Measurements from ENCODE around the gene COL23A1. TPM values are rescaled to one million over a fixed set of nuclear protein-coding genes. Genes with fewer than 3 reads are reported as not detected.

The COL23A1 gene
- total RNA-seq, 1 donor from 2014 or later = 75.2 TPM

DNA sequence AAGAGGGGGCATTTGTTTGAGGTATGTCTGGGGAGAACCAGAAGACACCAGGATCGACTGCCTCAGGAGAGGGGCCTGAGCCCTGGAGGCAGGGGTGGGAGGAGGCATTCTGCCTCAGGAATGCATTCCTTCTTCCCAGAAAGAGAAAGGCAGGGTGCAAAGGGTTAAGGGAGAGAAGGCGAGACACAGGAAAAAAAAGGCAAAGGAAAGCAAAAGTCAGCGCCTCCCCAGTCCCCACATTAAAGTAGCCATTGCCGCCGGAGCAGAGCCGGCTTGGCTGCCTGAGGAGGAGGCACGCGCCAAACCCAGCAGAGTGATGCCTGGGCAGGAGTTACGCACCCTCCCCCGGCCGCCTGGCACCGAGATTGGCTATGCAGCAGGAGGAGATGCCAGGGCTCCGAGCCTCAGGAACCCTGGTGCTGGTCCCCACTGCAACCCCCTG lies 233.7 kb downstream of the COL23A1 start:
- DNase-seq (ENCODE audit: low spot score) = peak; percentile 30
- H3K27ac Mint-ChIP-seq (ENCODE audit: unreplicated experiment) = no peak overlapping the region

DNA sequence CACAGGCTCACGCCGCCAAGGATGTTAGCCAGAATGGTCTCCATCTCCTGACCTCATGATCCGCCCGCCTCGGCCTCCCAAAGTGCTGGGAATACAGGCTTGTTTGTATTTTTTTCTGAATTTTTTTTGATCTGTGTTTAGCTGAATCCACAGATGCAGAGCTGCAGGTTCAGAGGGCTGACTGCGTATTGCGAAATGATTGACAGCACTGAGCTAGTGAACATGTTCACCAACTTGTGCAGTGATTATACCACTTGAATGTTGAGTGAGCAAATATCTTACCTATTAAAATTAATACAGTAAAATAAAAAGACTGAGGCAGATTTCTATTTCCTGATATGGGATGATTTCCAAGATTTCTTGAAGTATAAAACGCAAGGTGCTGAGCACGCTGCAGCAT lies 234.5 kb downstream of the COL23A1 start:
- DNase-seq (ENCODE audit: low spot score) = no peak
- Mint-ChIP-seq H3K36me3 (ENCODE audit: low read depth, unreplicated experiment) (peaks cover 5% of the 10 kb centered on the region), H3K4me3 (ENCODE audit: unreplicated experiment) (peak overlapping the region; percentile 79), H3K27me3 (ENCODE audit: unreplicated experiment) (peaks cover 3% of the 10 kb centered on the region), H3K27ac (ENCODE audit: unreplicated experiment) (no peak overlapping the region), H3K4me1 (ENCODE audit: unreplicated experiment) (peaks cover 29% of the 10 kb centered on the region), H3K9me3 (ENCODE audit: unreplicated experiment) (no peaks in the 10 kb centered on the region)
- TF ChIP-seq, protein P1, sequence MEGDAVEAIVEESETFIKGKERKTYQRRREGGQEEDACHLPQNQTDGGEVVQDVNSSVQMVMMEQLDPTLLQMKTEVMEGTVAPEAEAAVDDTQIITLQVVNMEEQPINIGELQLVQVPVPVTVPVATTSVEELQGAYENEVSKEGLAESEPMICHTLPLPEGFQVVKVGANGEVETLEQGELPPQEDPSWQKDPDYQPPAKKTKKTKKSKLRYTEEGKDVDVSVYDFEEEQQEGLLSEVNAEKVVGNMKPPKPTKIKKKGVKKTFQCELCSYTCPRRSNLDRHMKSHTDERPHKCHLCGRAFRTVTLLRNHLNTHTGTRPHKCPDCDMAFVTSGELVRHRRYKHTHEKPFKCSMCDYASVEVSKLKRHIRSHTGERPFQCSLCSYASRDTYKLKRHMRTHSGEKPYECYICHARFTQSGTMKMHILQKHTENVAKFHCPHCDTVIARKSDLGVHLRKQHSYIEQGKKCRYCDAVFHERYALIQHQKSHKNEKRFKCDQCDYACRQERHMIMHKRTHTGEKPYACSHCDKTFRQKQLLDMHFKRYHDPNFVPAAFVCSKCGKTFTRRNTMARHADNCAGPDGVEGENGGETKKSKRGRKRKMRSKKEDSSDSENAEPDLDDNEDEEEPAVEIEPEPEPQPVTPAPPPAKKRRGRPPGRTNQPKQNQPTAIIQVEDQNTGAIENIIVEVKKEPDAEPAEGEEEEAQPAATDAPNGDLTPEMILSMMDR (IDR thresholded peaks at IDR 0.05; ENCODE audit: unreplicated experiment) = no peak

More for the DNA sequence above, 233.7 kb downstream of the COL23A1 start:
- TF ChIP-seq, protein P1 (IDR thresholded peaks at IDR 0.05; ENCODE audit: unreplicated experiment) = no peak
- peak overlapping the region; percentile 52 for H3K4me3 Mint-ChIP-seq (ENCODE audit: unreplicated experiment)
- H3K36me3 Mint-ChIP-seq (ENCODE audit: low read depth, unreplicated experiment) = peaks cover 5% of the 10 kb centered on the region
- H3K27me3 Mint-ChIP-seq (ENCODE audit: unreplicated experiment) = no peaks in the 10 kb centered on the region
- H3K4me1 Mint-ChIP-seq (ENCODE audit: unreplicated experiment) = peaks cover 26% of the 10 kb centered on the region
- H3K9me3 Mint-ChIP-seq (ENCODE audit: unreplicated experiment) = no peaks in the 10 kb centered on the region

- DNase-seq (ENCODE audit: low spot score) = no peak
- Mint-ChIP-seq H3K4me1 (ENCODE audit: unreplicated experiment) (peaks cover 29% of the 10 kb centered on the region), H3K27ac (ENCODE audit: unreplicated experiment) (no peak overlapping the region), H3K4me3 (ENCODE audit: unreplicated experiment) (no peak overlapping the region), H3K27me3 (ENCODE audit: unreplicated experiment) (peaks cover 11% of the 10 kb centered on the region), H3K9me3 (ENCODE audit: unreplicated experiment) (no peaks in the 10 kb centered on the region), H3K36me3 (ENCODE audit: low read depth, unreplicated experiment) (peaks cover 5% of the 10 kb centered on the region)
- TF ChIP-seq, protein P1 (IDR thresholded peaks at IDR 0.05; ENCODE audit: unreplicated experiment) = no peak
These were observed 236.7 kb downstream of the COL23A1 start for GRCh38 chr5:178353461-178353860.

DNA sequence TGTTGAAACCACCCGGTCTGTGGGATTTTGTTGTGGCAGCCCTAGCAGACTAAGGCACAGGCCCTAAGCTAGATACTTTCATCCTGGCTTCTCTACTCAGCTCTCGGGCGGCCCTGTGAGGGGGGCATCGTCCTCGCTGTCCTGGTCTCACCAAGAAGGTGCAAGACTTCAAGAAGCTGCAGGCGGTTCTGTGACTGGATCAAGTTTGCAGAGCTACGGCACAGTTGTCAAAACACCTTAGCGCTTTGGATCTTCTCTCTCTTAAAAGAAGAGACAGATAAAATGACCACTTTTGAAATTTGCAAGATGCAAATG lies 238.2 kb downstream of the COL23A1 start:
- Mint-ChIP-seq H3K27me3 (ENCODE audit: unreplicated experiment) (peaks cover 11% of the 10 kb centered on the region), H3K27ac (ENCODE audit: unreplicated experiment) (no peak overlapping the region), H3K36me3 (ENCODE audit: low read depth, unreplicated experiment) (peaks cover 5% of the 10 kb centered on the region), H3K9me3 (ENCODE audit: unreplicated experiment) (no peaks in the 10 kb centered on the region), H3K4me3 (ENCODE audit: unreplicated experiment) (no peak overlapping the region), H3K4me1 (ENCODE audit: unreplicated experiment) (peaks cover 17% of the 10 kb centered on the region)
- TF ChIP-seq, protein P1 (IDR thresholded peaks at IDR 0.05; ENCODE audit: unreplicated experiment) = no peak
- DNase-seq (ENCODE audit: low spot score) = no peak

GRCh38 chr5:178351221-178352034 lies 238.8 kb downstream of the COL23A1 start:
- Mint-ChIP-seq H3K36me3 (ENCODE audit: low read depth, unreplicated experiment) (peaks cover 5% of the 10 kb centered on the region), H3K4me1 (ENCODE audit: unreplicated experiment) (peaks cover 13% of the 10 kb centered on the region), H3K27ac (ENCODE audit: unreplicated experiment) (no peak overlapping the region), H3K4me3 (ENCODE audit: unreplicated experiment) (no peak overlapping the region), H3K27me3 (ENCODE audit: unreplicated experiment) (peaks cover 11% of the 10 kb centered on the region), H3K9me3 (ENCODE audit: unreplicated experiment) (no peaks in the 10 kb centered on the region)
- TF ChIP-seq, protein P1 (IDR thresholded peaks at IDR 0.05; ENCODE audit: unreplicated experiment) = no peak
- no peak for DNase-seq (ENCODE audit: low spot score)
